NCI-H2081 (cell line): ENCODE results near the gene ZFP3.
"Not testable (repeated sequence)": the region's sequence is repeated elsewhere in the genome, so short reads cannot be mapped to it uniquely, and the experiment has no call there.

Experiments used
- DNase-seq, 2 experiments: peaks; one replicate each; lab custom pipeline; 2025; lab: John Stamatoyannopoulos, UW

Gene ZFP3

DNA sequence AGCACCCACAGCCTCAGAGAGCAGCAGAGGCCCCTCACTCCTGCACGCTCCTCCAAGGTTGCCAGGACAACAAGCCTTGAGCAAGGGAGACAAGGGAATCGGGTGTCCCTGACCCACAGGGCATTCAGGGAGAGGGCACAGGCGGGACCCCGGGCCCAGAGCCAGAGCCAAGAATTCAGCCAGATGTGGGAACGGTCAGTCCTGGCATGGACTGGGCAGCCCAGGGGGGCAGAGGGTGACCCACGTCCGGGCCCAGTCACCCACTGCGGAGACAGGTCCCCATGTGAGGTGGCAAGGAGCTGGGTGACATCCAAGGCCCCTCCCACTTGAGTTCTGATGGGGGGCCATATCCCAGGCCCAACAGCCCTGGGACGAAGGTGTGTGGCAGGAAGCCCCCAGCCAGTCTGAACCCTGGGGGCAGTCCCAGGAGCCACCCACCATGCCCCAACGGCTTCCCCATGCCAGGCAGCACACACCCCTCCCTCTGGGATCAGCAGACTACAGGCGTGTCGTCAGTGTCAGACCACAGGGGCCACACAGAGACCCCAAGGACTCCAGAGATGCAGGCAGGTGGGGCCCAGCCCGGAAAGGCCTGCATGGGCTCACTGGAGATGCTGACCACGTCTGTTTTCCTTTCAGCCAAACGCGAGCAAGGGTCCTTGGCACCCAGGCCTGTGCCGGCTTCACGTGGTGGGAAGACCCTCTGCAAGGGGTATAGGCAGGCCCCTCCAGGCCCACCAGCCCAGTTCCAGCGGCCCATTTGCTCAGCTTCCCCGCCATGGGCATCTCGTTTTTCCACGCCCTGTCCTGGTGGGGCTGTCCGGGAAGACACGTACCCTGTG is 60.6 kb downstream of the ZFP3 start:
- DNase-seq, result no peak

DNA sequence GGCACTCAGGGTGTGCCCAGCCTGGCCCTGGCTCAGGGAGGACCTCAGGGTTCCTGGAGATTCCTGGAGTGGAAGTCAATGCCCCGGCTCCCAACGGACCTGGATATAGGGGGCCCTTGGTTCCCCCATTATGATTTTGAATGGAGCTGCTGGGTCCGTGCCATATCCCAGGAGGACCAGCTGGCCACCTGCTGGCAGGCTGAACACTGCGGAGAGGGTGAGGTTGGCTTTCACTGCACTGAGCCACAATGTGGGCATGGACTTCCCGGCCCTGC is 61.1 kb downstream of the ZFP3 start:
- DNase-seq, result no peak

DNA sequence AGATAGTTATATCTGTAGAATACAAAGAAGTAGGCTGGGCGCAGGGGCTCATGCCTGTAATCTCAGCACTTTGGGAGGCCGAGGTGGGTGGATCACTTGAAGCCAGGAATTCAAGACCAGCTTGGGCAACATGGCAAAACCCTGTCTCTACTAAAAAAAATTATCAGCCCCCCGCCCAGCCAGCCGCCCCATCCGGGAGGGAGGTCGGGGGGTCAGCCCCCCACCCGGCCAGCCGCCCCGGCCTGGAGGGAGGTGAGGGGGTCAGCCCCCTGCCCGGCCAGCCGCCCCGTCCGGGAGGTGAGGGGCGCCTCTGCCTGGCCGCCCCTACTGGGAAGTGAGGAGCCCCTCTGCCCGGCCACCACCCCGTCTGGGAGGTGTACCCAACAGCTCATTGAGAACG is 64.6 kb downstream of the ZFP3 start:
- not testable (repeated sequence) for DNase-seq
